Type B pancreatic cell (in vitro differentiated cells): Measurements from ENCODE around the gene IQGAP3. TPM values are rescaled to one million over a fixed set of nuclear protein-coding genes. Genes with fewer than 3 reads are reported as not detected.
"Not testable (repeated sequence)": the region's sequence is repeated elsewhere in the genome, so short reads cannot be mapped to it uniquely, and the experiment has no call there.

Experiments used
- DNase-seq: peaks from one replicate; pipeline ENCODE4 v3.0.0; 2021; ENCODE audit warnings: mixed read lengths; ENCODE audit not compliant: unreplicated experiment; ENCODE audit errors: extremely low spot score
- H3K27ac Mint-ChIP-seq: 2 replicates; pipeline ENCODE4 v1.8.0; 2021; ENCODE audit warnings: mild to moderate bottlenecking, mixed read lengths
- H3K27me3 Mint-ChIP-seq: 2 replicates; pipeline ENCODE4 v1.8.0; 2021; ENCODE audit warnings: mixed read lengths
- H3K36me3 Mint-ChIP-seq: 2 replicates; pipeline ENCODE4 v1.8.0; 2021; ENCODE audit warnings: mixed read lengths
- H3K4me1 Mint-ChIP-seq: one replicate; pipeline ENCODE4 v1.8.0; 2021; ENCODE audit warnings: mixed read lengths; ENCODE audit not compliant: unreplicated experiment
- H3K4me3 Mint-ChIP-seq: 2 replicates; pipeline ENCODE4 v1.8.0; 2021; ENCODE audit warnings: mild to moderate bottlenecking, mixed read lengths
- H3K9me3 Mint-ChIP-seq: 2 replicates; pipeline ENCODE4 v1.8.0; 2021; ENCODE audit warnings: mixed read lengths
- CTCF ChIP-seq: fragments of 200-600 bp; sonication (generic); conservative IDR thresholded peaks from 2 replicates; pipeline ENCODE4 v1.5.0; 2021; ENCODE audit warnings: antibody characterized with exemption, mild to moderate bottlenecking
- total RNA-seq: library from RNA; stranded (reverse); gene quantifications from 2 replicates; pipeline ENCODE4 v1.2.1, GENCODE V29; 2021; ENCODE audit warnings: low replicate concordance

IQGAP3 gene
- total RNA-seq, 1 donor from 2014 or later, result 35.3 TPM

DNA sequence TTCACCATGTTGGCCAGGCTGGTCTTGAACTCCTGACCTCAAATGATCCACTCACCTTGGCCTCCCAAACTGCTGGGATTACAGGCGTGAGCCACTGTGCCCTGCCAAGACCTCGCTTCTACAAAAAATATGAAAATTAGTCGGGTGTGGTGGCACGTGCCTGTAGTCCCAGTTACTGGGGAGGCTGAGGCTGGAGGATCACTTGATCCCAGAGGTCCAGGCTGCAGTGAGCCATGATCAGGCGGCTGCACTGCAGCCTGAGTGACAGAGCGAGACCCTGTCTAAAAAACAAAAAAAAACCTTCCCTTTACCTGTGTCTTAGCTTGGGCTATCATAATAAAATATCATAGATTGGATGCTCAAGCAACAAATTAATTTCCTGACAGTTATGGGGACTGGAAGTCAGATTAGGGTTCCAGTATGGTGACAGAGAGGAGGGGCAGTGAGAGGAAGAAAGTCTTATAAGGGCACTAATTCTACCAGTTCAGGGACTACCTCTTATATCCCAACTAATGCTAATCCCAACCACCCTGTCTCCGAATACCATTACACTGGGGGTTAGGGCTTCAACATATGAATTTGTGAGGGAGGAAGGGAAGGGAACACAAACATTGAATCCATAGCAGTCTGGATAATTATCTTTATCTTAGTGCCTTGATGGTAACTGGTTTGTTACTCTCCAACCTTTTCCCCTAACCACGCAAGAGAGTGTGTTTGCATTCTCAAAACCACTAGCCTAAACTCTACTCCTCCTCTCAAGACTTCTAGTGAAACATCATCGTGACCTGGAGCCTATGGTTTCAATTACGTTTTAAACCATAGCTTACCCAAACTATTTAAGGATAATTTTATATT lies 18.2 kb upstream of the IQGAP3 start:
- Mint-ChIP-seq H3K36me3 (peaks cover 5% of the 10 kb centered on the region), H3K27ac (peak overlapping the region; percentile 90), H3K27me3 (peaks cover 2% of the 10 kb centered on the region), H3K9me3 (no peaks in the 10 kb centered on the region), H3K4me1 (peaks cover 4% of the 10 kb centered on the region), H3K4me3 (peak overlapping the region; percentile 91)
- no peak for DNase-seq
- TF ChIP-seq CTCF, result no peak

GRCh38 chr1:156589546-156589945 lies 17.2 kb upstream of the IQGAP3 start:
- no peak overlapping the region for H3K4me3 Mint-ChIP-seq
- TF ChIP-seq CTCF, result no peak
- no peaks in the 10 kb centered on the region for H3K36me3 Mint-ChIP-seq
- H3K9me3 Mint-ChIP-seq, result no peaks in the 10 kb centered on the region
- H3K4me1 Mint-ChIP-seq, result peaks cover 4% of the 10 kb centered on the region
- H3K27ac Mint-ChIP-seq, result no peak overlapping the region
- peaks cover 8% of the 10 kb centered on the region for H3K27me3 Mint-ChIP-seq
- DNase-seq, result no peak

- H3K27ac Mint-ChIP-seq, H3K4me3 Mint-ChIP-seq, H3K36me3 Mint-ChIP-seq, DNase-seq, H3K4me1 Mint-ChIP-seq, H3K9me3 Mint-ChIP-seq: not testable (repeated sequence)
- peaks cover 11% of the 10 kb centered on the region for H3K27me3 Mint-ChIP-seq
Measured at GRCh38 chr1:156587927-156588326, 15.6 kb upstream of the IQGAP3 start.

- TF ChIP-seq CTCF, result no peak
- no peak for DNase-seq
- peaks cover 8% of the 10 kb centered on the region for H3K4me1 Mint-ChIP-seq
- no peaks in the 10 kb centered on the region for H3K9me3 Mint-ChIP-seq
- no peaks in the 10 kb centered on the region for H3K36me3 Mint-ChIP-seq
- peaks cover 11% of the 10 kb centered on the region for H3K27me3 Mint-ChIP-seq
- no peak overlapping the region for H3K4me3 Mint-ChIP-seq
- no peak overlapping the region for H3K27ac Mint-ChIP-seq
Measured at GRCh38 chr1:156586892-156587477, 14.6 kb upstream of the IQGAP3 start.

DNA sequence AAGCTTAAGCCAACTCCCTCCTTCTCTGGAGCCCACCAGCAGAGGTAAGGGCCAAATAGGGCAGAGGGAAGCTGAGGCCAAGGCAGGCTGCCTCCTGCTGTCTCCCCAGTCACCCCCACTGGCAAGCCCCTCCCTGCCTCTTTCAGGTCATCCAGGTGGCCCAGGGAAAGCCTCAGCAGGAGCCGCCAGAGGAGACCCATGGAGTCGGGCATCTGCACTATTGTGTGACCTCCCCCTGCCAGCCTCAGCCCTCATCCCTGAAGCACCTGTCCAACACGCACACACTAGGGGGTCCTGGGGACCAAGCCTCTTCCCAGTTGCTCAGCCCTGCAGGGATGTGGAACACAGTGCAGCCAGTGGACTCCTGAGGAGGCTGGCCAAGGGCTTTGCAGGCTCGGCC lies 14.0 kb upstream of the IQGAP3 start:
- DNase-seq, result no peak
- H3K4me3 Mint-ChIP-seq, result no peak overlapping the region
- H3K9me3 Mint-ChIP-seq, result no peaks in the 10 kb centered on the region
- peaks cover 7% of the 10 kb centered on the region for H3K4me1 Mint-ChIP-seq
- H3K27ac Mint-ChIP-seq, result no peak overlapping the region
- H3K36me3 Mint-ChIP-seq, result no peaks in the 10 kb centered on the region
- H3K27me3 Mint-ChIP-seq, result peaks cover 11% of the 10 kb centered on the region
- no peak for TF ChIP-seq CTCF

DNA sequence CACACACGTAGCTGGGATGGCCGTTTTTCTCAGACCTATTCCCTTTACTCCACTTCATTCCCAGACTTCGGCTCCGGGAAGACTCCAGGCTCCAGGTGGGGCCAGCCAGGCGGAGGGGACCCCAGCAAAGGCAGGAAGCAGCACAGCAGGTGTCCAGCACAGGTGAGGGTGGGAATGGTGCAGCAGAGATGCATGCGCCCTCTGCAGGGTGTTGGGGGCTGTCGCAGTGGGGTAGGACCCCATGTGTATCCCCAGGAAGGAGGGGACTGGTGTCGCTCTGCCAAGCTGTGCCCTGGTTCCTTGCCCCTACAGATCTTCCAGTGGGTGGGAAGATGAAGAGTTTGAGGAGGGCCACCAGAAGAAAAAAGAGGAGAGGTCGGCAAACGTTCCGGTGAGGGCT lies 12.4 kb upstream of the IQGAP3 start:
- no peaks in the 10 kb centered on the region for H3K36me3 Mint-ChIP-seq
- peaks cover 4% of the 10 kb centered on the region for H3K4me1 Mint-ChIP-seq
- TF ChIP-seq CTCF, result peak; percentile 52
- H3K4me3 Mint-ChIP-seq, result no peak overlapping the region
- H3K9me3 Mint-ChIP-seq, result no peaks in the 10 kb centered on the region
- no peak for DNase-seq
- no peak overlapping the region for H3K27ac Mint-ChIP-seq
- peaks cover 14% of the 10 kb centered on the region for H3K27me3 Mint-ChIP-seq
